HG03571 (cell line): ENCODE measurements around the gene CEP63.

ENCODE experiments used
- ATAC-seq: cut with Tn5 transposase; IDR thresholded peaks from one replicate; pipeline ENCODE4 v1.9.1; 2021; ENCODE audit not compliant: unreplicated experiment

The CEP63 gene

DNA sequence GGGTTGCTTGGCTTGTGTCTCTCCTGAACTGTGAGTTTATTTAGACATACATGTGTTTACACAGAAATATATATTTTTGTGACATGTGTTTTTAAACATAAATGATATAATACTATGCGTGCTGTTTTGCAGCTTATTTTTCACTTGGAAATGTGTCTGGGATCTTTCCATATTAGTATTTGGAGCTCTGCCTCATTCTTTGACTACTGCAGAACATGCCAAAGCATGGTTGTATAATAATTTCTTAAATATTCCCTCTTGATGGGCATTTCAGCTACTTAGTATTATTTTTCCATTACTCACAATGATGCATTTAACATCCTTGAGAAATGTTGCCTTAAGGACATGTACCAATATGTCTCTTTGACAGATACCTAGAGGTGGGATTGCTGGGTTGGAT, 19.5 kb upstream of the CEP63 start:
- ATAC-seq, result no peak

DNA sequence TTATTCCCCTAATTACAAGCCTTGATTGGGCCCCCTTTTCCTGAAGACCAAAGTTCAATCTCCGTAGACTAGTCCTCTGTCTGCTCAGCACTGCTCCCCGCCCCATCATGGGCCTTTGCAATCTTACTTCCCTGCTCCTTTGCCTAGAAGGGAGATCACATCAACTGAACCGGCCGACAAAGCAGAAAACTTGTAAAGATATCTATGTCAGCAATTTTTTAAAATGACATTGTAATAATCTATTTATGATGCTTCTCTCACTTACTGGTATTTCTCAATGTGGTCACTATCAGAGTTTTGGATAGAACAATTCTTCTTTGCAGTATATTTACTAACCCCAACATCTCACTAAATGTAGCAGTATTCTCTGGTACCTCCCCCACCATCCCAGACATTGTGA, 17.3 kb upstream of the CEP63 start:
- no peak for ATAC-seq

DNA sequence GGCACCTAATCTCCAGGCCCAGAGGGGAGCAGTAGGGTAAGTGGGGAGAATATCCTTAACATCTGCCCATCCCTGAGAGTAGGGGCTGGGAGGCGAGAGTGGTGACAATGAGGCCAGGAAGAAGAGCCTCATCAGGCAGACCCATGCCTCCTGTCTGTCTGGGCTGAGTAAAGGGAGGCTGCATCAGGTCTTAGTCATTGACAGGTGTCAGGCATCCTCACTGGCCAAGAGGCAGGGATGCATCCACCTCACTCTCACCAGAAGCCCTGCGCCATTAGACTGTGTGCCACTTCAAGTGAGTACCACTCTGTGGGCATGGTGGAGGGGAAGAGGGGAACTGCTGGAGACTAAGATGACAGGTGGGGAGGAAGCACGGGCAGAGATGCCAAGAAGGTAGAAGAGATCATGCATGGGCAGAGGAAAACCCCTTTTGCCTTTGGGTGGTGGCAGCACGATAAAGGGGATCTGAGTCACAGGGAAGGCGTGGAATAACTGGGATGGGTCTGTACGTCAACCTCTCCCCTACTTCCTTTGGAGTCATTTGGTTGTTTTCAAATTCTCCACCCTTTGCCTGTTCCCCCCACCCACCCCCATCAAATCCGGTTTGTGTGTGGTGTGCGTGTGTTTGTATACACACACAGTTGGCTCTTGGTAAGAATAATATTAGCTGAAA, 14.2 kb upstream of the CEP63 start:
- ATAC-seq, result no peak

DNA sequence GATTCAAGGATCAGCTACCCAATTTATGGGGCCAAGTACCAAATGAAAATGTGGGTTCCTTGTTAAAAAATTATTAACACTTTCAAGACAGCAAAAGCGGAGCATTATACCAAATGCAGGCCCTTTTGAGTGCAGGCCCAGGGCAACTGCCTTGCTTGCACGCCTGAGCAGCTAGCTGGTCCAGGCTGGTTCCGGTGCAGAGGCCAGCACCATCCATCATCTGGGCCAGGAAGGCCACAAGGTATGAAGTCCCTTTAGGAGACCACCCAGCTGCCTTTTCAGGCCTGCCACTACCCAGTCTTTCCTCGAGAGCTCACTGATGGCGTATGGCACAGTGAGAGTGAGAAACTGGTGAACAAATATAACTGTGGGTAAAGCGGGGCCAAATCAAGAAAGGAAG, 13.0 kb upstream of the CEP63 start:
- no peak for ATAC-seq

DNA sequence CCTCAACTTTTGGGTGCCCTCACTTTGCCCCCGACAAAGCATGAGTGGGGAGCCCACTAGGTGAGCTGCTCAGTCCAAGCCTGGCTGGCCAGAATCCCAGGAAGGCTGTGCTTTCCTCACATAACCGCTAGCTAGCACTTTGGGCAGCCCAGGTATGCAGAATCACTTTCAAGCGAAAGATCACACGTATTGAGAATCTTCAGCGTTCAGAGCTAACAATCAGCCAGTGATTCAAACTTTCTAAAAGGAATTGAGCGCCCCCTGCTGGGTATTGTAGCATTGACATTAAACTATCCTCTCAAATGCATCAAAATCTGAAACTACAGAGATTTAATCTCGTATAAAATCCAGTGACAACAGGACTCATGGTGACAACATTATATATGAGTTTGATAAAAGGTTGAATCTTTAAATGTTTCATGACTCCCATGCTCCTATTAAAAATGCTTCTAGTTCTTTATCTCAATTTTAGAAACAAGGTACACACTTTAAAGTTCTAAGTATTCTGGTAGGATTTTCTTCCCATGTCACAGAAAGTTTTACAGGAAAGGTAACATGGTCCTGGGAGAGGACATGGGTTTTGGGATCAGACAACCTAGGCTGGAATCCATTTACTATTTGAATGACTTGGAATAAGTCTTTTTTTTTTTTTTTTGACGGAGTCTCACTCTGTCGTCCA, 11.8 kb upstream of the CEP63 start:
- no peak for ATAC-seq

DNA sequence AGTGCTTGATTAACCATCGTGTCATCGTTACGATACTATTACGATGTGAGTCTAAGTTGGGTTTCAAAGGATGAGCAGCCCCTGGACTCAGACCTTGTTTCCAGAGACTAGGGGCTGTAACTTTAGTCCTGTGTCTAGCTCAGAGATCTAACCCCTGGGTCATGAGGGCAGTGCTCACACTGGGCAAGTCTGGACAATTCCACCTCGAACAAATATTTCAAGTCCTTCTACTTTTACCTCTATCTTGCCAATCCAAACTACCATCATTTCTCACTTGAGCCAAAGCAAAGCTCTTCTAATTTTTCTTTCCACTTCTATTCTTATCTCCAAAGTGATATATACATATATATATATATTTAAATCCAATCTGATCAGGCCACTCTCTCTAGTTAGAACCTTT, 10.9 kb upstream of the CEP63 start:
- ATAC-seq, result no peak

DNA sequence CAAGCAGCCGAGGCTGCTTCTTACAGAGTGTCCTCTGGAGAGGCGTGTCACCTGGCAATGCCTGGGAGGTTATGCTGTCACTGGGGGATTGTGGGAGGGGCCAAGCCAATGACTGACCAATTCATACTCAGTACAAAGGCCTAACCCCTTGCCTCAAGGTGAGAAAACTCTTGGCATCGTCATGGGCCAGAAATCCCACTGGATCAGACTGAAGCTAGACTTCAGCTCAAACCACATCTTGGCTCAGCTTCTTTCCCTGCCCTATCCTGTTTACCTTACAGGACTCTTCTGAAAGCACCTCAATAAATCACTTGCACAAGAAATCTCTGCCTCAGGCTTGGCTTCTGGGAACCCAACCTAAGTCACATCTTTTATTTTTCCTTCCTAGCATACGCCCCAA, 9.6 kb upstream of the CEP63 start:
- ATAC-seq, result no peak

DNA sequence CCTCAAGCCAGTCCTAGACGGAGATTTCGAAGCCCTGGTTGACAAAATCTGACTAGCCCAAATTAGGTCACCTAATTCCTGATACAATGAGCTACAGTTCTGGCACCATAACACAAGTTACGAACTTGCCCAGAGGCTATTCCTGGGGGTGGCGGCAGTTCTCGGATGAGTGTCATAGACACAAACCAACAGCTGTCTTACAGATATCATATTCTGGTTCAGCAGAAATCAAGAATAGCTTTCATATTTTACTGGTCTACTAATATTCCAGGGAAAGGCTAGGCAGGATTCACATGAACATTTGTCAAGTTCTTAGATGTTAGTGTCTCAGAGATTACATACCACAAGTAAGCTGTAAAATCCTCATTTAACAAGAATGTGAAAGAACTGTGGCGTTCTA, 8.9 kb upstream of the CEP63 start:
- no peak for ATAC-seq

DNA sequence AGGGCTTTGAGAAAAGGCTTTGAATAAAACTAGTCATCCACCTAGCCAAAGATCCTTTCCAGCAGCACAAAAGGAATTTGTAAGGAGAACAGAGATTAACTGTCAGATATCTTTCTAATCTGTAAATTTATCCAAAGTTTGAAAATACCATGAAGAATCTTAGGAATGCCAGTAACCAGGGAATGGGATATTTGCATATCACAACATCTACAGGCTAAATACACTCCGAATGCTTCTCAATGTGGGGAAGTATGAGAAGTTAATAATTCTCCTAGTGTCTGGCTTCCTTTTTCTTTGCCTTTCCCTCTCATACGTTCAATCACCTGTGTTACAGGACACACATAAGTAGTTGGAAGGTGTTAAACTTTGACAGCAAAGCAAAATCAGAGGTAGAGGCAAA, 7.9 kb upstream of the CEP63 start:
- ATAC-seq, result no peak

DNA sequence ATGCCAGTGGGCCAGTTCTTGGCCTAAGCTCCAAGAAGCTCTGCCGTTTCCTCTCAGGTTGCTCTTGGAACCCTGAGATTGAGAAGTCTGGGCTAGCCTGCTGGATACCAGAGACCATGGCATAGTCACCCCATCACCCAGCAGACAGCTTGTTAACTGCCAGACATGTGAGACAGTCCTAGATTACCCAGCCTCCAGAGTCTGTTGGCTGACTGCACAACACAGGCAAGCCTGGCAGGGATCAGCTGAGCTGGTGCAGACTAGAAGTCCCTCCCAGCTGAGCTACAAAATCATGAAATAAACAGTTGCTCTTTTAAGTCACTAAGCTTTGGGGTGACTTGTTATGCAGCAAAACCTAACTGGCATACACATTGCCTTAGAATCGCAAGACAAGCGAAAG, 5.3 kb upstream of the CEP63 start:
- ATAC-seq, result no peak

DNA sequence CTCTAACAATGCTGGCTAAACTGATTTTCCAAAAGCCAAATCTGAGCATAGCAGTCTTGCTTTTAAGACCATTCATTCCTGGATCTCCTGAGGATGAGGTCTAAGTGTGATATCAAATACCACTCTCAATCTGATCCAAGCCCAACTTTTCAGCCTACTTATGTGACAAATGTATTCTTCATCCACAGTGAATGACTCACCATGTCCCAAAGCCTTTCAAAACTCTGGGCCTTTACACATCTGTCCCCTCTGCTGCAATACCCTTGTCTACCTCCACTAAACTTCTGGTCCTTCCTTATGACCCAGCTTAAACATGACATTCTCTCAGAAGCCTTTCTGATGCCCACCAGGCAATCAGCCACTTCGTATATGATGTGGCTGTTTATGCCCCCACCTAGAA, 4.7 kb upstream of the CEP63 start:
- ATAC-seq, result no peak

DNA sequence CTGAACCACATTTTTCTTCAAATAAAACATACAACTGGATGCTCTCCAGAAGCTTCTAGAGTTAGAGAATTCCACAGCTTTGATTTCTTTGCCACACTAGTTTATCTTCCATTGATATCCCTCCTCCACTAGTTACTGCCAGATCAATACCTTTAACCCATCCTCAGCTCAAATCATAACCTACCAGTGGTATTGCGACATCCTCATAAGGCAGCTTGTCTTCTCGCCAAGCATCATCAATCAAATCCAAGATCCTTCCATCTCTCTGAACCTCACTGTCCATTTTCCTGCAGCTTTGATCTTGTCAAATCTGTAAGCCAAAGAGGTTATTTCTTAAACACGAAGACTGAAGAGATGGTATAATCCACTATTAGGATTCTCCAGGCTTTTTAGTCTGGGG, 3.2 kb upstream of the CEP63 start:
- ATAC-seq, result no peak

DNA sequence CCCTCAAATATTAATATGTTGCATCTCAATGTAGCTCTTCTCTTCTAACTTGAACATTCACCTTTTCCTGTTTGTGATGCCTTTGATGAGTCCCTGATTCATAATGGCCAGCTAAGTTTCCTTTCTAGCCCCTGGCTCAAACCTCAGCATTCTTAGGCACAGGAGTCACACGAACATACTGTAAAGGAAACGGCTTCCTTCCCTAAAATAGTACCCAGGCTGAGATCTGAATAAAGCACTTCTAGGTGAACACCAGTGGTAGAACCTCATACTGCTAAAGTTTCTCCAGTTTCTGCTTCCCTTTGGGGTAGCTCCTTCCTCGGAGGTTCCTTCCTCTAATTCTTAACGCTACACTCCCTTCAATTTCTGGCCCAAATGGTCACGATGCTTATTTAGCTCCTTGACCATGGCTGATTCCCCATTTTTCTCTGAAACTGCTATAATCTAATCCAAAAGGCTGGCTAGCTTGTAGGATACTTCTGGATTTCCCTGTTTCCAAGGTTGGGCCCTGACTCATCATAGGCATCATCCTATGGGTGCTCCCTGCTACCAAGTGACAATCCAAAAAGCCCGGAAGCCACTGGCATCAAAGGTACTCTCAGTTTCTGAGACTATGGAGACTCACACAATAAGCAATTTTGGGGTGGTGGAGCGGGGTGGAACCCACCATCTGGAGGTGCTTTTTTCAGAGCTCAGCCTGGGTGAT, 2.5 kb upstream of the CEP63 start:
- ATAC-seq, result no peak

DNA sequence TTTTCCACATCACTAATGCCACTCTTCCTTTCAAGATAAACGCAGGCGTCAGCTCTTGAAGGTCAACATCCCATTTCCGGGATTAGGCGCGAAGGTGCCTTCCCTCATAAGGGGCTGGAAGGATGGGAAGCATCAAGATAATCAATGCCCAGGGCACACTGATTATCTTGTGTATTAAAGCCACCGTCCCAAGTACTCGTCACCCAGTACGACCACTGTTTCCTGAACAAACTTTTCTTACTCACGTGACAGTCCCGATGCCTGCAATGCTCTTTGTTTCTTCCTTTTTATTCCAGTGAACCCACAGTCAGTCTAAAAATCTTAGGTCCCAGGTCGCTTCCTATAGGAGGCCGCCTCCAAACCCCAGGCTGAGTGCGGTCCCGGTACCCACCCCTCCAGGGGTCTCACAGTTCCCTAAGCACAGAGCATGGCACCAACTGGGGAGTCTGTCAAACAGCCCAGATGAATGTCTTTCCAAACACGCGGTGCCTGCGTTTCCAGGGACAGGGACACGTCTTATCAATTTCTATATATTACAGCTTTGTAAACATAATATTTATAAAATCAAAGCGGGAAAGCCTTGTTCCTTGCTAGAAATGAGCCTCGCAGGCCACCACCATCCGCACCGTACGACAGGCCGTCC, 661 bp upstream of the CEP63 start:
- peak; percentile 12 for ATAC-seq

DNA sequence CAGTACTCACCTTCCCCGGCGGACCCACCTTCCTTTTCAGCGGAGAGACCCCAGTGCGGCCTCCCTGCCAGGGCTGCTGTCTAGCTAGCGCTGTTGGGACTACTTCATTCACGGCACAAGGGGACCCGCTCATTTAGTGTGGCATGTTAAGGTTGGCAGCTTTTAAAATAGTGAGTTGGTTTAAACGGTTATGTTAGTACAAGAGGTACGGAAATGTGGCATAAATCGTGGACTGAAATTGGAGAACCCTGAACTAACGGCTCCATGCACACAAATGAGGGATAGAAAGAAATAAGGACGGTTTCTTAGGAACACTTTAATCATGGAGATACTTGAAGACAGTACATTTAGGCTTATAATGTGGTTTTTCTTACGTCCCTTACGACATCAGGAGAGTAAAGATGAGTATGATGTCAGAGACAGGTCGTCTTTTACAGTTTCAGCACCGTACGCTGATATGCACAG, 752 bp downstream of the CEP63 start:
- ATAC-seq, result peak; percentile 2

DNA sequence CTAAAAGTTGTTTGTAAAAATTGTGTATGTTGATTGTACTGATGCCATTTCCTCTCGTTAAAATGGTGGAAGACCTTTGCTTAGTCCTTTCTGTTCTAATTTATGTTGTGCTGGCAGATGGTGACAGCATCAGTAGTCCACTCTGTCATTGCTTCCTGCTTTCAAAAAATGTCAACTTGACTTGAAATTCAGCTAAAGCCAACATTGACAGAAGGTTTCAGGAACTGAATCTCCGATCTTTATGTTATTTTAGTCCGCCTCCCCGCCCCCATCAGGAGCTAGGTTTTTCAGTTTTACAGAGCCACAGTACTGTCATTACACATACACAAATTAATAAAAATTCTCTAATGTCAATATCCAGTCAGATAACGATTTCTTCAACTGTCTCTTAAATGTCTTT, 1.5 kb downstream of the CEP63 start:
- ATAC-seq, result no peak

DNA sequence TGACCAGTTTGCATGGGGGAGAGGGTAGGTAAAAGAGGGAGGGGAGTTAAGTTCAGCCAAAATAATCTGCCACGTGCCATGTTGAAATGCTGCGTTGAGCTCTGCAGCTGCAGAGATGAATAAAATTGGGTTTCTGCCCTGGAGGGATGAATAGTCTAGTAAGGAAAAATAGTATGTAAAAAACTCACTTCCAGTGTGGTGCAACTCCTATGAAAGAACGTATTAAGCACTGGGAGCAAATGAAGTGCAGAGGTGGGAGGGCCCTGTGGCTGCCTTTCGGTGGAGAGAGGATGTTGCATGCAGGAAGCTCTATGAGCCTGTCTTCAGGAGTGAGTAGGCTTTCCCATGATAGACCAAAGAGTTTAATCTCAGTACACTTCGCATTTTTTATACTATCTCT, 8.6 kb downstream of the CEP63 start:
- ATAC-seq, result no peak

DNA sequence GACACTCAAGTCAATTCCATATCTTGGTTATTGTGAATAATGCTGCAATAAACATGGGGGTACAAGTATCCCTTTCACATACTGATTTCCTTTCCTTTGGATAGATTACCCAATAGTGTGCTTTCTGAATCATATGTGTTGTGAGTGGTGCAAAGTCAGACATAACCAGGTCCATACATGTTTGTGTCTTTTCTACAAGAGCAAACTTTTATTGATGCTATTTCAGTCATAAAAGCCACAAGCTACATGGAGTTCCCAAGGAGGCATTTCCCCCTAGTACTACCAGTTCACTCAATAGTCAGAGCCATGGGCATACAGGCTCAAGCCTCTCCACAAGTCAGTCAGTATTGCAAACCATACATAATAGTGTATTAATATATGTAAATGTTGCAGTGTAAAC, 10.1 kb downstream of the CEP63 start:
- no peak for ATAC-seq

DNA sequence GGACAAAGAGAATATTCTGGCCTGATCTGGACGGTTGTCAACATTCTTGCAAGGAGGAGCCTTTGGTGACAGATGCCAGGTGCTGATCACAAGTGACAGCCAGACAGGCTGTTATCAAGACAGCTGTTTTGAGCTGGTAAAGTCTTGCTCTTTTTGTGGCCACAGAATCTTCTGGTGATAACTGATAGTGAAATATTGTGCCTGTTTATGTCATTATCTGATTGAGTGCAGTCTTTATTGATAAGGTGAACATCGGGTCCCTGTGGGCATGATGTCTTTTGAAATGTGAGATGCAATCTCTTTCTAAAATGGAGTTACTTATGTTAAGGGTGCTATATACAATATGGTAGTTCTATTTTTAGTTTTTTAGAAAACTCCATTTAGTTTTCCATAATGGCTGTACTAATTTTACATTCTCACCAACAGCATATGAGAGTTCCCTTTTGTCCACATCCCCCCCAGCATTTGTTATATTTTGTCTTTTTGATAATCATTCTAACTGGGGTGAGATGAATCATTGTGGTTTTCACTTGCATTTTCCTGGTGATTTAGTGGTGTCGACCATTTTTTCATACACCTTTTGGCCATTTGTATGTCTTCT, 10.7 kb downstream of the CEP63 start:
- no peak for ATAC-seq

DNA sequence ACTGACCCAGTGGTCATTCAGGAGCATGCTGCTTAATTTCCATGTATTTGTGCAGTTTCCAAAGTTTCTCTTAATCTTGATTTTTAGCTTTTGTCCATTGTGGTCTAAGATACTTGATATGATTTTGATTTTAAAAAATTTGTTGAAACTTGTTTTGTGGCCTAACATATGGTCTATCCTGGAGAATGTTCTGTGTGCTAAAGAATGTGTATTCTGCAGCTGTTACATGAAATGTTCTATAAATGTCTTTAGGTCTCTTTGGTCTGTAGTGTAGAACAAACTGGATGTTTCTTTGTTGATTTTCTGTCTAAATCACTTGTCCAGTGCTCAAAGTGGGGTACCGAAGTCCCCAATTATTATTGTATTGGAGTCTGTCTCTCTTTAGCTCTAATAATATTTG, 17.4 kb downstream of the CEP63 start:
- ATAC-seq, result no peak

DNA sequence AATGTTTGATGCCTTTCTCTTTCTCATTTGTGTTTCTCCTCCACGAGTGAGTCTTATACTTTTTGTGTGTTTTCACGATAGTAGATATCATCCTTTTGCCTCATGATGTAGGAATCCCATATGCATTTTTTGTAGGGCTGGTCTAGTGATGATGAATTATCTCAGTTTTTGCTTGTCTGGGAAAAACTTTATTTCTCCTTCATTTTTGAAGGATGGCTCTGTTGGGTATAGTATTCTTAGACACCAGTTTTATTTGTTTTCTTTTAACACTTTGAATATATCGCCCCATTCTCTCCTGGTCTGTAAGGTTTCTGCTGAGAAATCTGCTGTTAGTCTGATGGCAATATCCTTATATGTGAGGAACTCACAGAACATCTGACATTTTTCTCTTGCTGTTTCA, 18.3 kb downstream of the CEP63 start:
- ATAC-seq, result no peak
